Left hindlimb (tissue), 1 donor: ENCODE results near the gene LEPROT.
A peak's percentile ranks its signal among the peaks of the same experiment; 100 is the strongest.
"Not testable (repeated sequence)": the region's sequence is repeated elsewhere in the genome, so short reads cannot be mapped to it uniquely, and the experiment has no call there.

ENCODE experiments used
- DNase-seq: peaks from one replicate; pipeline ENCODE4 v3.0.0-alpha.2; 2018

Gene LEPROT

GRCh38 chr1:65440915-65441314 is 20.4 kb downstream of the LEPROT start:
- DNase-seq: no peak

GRCh38 chr1:65441464-65441863 is 21.0 kb downstream of the LEPROT start:
- no peak for DNase-seq

DNA sequence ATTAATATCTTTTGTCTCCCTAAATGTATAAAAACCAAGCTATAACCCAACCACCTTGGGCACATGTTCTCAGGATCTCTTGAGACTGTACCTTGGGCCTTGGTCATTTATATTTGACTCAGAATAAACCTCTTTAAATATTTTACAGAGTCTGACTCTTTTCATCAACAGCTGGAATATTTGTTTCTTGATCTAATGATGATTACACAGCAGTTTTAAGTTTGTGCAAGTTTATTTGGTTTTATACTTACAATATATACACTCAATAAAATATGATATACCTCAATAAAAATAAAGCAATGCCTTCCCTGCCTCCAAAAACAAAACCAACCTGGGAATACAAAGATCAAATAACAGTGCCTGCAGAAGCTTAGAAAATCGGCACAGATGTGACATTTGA is 22.0 kb downstream of the LEPROT start:
- no peak for DNase-seq

GRCh38 chr1:65443647-65444046 is 23.2 kb downstream of the LEPROT start:
- no peak for DNase-seq

- no peak for DNase-seq
These were observed 23.7 kb downstream of the LEPROT start for GRCh38 chr1:65444128-65444640.

DNA sequence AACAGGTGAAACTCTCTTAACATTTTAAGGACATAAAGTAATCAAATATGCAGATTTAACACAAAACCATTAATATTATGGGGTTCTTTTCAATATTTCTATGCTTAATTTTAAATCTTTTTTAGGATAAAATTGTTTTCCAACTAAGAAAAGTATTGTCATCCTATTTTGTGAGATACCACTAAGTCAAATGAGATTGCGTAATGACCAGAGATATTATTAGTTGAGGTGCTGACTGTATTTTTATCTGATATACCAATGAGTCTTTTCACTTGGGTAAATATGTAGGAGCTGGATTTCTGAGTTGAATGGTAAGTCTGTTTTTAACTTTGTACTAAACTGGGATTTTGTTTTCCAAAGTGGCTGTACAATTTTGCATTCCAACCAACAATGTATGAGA is 25.4 kb downstream of the LEPROT start:
- no peak for DNase-seq

- no peak for DNase-seq
These were observed 28.9 kb downstream of the LEPROT start for GRCh38 chr1:65449214-65449823.

- not testable (repeated sequence) for DNase-seq
These were observed 35.2 kb downstream of the LEPROT start for GRCh38 chr1:65455678-65456077.

GRCh38 chr1:65456481-65456880 is 36.0 kb downstream of the LEPROT start:
- no peak for DNase-seq

- DNase-seq: no peak
These were observed 37.4 kb downstream of the LEPROT start for GRCh38 chr1:65457868-65458267.

DNA sequence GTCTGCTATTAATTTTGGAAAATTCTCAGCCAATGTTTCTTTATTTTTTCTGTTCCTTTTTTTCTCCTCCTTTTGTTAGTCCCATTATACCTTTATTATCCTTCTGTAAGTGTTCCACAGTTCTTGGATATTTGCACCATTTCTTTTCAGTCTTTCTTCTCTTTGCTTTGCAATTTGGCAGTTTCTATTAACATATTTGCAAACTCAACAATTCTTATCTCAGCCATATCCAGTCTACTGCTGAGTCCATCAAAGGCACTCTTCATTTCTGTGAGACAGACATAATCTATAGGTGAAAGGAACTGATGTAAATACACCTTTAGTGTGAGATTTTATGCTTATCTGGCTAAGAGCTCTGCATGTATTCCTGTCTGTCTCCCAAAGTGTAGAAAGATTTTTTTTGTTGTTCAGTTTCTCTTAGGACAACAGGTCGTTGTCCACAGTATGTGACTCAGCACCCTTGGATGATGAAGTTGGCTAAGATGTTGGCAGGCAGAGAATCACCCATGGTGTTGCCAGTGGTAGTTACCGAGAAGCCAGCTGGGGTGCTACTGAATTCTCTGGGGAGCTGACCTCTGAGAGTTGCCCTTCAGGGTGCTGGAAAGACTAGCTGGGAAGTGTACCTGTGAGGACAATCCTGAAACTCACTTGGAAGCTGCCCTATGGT is 38.4 kb downstream of the LEPROT start:
- DNase-seq: no peak

GRCh38 chr1:65459397-65459768 is 38.9 kb downstream of the LEPROT start:
- no peak for DNase-seq

GRCh38 chr1:65465837-65466236 is 45.4 kb downstream of the LEPROT start:
- DNase-seq: not testable (repeated sequence)

GRCh38 chr1:65467536-65467935 is 47.1 kb downstream of the LEPROT start:
- DNase-seq: no peak

DNA sequence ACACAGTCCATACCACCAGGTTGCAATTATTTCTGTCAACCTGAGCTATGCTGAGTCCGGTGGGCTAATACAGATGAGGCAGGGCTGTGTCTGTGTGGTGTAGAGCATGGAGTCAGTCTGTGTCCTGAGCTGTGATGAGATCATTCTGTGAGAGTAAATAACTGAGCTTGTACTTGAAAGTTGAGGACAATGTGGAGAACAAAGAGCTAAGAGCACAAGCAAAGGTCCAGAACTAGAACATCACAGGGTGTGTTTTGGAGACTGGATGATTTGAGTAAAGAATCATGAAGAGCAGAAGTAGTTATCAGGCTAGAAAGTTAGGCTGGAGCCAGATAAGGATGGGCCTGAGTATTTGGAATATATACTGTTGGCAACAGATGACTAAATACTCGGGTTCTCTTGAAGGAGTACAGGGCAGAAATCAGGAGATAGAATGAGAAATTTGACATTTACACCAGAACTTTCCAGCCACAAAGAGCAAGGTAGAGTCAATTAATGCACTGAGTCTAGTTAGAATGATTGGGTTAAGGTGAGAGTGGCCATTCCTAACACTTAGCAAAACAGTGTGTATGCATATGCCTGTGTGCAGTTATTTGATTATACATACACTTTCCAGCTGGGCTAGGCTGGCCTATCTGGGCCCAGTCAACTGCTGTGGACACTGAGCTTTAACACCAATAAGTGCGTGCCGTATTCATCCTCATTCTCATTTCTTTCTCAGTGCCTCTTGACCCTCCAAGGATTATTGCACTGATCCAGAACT is 48.8 kb downstream of the LEPROT start:
- DNase-seq: no peak

DNA sequence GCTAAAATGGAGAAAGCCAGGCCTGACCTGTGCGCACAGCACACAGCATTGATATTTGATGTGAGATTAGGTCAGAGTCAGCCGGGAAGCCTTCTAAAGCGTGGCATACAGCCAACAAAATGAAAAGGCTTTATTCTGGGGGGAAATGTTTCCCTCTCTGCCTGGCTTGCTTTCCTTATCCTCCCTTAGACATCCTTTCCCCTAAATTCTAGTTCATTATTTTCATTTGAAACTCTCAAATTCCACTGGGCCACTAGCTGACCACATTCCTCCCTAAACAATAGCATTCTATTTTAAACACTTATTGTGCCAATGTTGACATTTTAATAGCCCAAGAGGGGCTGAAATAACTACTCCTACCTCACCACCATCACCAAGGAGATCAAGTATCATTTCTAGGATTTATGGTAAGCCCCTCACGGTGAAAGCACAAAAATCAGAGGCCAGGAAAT is 49.4 kb downstream of the LEPROT start:
- DNase-seq: peak; percentile 50

- no peak for DNase-seq
These were observed 50.3 kb downstream of the LEPROT start for GRCh38 chr1:65470766-65471165.

GRCh38 chr1:65471213-65471833 is 50.9 kb downstream of the LEPROT start:
- DNase-seq: no peak

GRCh38 chr1:65471861-65472332 is 51.4 kb downstream of the LEPROT start:
- DNase-seq: no peak

DNA sequence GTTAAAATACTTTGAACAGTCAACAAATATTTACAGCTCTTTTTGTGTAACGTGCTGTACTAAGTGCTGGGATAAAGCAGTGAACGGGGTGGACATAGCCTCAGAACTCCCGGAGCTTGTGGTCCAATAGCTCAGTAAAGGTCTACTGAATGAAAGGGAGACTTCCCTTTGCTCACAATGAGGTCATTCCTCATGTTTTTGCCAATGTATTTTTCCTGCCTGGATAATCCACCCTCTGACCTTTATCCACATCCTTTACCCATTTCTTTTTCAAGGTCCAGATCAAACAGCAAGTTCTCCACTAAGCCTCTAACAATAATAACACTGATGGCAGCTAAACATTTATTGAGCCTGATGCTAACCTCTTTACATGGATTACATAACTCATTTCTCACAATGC is 55.9 kb downstream of the LEPROT start:
- DNase-seq: no peak

DNA sequence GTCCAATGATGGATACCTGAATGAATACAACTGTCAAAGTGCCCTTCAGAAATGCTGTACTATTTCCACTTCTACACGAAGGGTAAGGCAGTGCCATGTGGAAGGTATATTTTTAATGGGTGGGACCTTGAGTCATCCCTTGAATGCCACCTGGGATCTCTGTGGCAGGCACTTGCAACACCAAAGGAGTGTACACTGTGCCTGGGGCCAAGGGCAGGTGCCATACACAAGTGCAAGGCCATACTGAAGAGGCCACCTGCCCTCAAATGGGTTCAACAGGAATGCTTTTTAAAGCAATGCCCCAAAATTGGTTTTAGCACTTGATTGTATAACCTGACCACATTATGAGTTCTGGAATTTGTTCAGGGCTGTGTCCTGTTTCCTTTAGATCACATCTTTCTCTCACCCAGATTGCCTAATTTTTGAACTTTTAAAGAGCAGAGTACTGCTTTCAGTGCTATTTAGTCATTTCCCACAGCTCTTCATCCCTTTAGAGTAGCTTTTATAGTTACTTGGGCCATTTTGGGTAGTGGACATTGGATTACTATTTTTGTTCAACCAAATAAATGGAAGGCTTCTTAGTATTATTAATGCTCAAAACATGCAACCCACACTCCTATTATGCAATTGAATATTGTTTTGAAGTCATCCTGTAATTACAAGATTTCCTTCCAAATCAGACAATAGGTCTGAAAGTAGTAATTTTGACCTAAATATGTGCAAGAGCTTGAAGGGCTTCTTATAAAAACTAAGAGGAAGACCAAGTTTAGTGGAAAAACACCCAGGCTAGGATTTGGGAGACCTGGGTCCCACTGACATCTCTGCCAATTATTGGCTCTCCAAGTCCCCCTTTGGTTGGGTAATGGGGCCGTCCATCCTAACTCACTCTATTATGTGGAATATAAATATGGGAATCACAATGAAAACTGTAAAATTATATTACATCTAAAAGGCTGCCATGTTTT is 57.2 kb downstream of the LEPROT start:
- no peak for DNase-seq
